GM11168 (cell line): ENCODE data around the gene EGFL7.

ENCODE experiments used
- in situ Hi-C: fragments of 300-500 bp; cut with MboI; formaldehyde crosslinking; loops from one replicate; pipeline ENCODE4 v1.12.0; 2022; ENCODE audit warnings: low sequenced_read_pairs; ENCODE audit not compliant: unreplicated experiment

The EGFL7 gene

GRCh38 chr9:136643596-136644342 is 18.9 kb upstream of the EGFL7 start:
- in situ Hi-C loops: no loop called here

- in situ Hi-C loops: no loop called here
Measured at GRCh38 chr9:136644343-136644592, 18.4 kb upstream of the EGFL7 start.

DNA sequence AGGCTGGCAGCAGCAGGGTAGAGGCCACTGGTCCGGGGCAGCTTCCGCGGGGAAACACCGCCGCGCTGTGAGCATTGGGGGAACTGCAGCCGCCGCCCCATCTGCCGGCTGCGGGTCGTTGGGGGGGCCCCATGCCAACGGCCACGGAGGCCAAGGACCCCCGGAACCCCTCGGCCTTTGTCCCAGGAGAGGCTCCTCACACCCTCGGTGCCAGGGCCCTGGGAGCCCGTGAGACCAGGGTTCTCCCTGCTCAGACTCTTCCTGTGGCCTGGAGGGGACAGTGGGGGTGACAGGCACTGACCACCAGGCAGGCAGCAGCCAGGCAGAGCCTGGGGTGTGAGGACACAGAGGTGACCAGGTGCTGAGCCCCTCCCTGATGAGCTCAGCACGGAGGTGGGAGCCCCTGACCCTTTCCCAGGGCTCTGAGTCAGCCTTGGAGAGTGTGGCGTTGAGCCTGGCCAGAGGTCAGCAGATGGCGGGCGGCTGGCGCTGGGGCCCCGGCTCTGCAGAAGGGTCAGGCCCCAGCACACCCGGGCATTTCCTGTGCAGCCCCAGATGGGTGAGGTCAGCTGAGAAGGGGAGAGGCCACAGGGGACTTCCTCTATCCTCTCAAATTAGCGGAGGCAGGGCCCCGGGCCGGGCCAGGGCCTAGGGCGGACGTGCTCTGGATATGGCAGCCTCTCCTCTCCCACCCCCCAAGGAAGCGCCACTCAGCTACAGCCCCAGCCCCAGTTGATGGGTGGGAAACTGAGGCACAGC is 17.9 kb upstream of the EGFL7 start:
- in situ Hi-C loops: no loop called here

GRCh38 chr9:136645352-136645902 is 17.3 kb upstream of the EGFL7 start:
- in situ Hi-C loops: no loop called here

- in situ Hi-C loops: no loop called here
Measured at GRCh38 chr9:136645903-136646754, 16.6 kb upstream of the EGFL7 start.

- in situ Hi-C loops: no loop called here
Measured at GRCh38 chr9:136646827-136647711, 15.6 kb upstream of the EGFL7 start.

DNA sequence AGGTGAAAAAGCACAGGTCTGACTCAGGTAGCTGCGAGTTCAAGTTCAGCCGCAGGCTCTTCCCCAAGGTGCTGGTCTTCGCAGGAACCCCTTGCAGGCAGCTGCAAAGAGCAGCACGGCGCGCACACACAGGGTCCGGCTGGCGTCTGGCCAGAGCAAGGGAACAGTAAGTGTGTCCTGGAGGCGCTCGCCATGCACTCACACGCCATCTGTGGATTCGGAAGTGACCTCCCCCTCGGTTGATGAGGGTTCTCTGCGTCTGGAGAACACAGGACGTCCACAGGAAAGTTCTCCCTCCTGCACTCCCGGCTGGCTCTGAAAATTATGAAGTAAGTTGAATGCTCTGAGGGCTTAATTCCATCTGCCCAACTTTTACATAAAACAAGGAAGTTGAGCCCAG is 14.0 kb upstream of the EGFL7 start:
- in situ Hi-C loops: no loop called here

- in situ Hi-C loops: no loop called here
Measured at GRCh38 chr9:136650021-136650420, 12.7 kb upstream of the EGFL7 start.

DNA sequence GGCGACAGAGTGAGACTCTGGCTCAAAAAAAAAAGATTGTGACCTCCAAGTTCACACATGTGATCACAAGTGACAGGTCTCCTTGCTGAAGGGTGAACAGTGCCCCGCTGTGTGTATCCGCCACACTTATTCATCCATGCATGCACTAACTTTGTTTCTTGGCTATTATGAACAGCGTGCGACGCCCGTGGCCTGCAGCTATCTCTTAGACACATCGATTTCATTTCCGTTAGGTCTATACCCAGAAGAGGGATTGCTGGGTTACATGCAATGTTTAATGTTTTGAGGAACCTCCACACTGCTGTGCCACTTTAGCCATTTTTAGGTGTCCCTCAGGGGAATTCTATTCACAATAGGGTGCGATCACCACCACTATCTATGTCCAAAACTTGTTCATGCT is 12.1 kb upstream of the EGFL7 start:
- in situ Hi-C loops: no loop called here

DNA sequence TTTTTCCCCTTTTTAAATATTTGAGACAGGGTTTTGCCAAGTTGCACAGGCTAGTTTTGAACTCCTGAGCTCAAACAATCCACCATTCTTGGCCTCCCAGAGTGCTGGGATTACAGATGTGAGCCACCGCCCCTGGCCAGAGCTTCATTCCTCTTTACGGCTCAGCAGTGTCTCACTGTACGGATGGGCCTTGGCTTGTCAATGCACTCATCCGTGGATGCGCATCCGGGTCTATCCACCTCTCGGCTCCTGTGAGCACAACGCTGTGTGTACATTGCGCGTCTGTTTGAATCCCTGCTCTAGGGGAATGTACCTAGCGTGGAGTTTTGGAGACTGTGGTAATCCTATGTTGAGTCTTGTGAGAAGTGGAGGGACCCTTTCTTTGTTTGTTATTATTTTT is 10.9 kb upstream of the EGFL7 start:
- in situ Hi-C loops: no loop called here

DNA sequence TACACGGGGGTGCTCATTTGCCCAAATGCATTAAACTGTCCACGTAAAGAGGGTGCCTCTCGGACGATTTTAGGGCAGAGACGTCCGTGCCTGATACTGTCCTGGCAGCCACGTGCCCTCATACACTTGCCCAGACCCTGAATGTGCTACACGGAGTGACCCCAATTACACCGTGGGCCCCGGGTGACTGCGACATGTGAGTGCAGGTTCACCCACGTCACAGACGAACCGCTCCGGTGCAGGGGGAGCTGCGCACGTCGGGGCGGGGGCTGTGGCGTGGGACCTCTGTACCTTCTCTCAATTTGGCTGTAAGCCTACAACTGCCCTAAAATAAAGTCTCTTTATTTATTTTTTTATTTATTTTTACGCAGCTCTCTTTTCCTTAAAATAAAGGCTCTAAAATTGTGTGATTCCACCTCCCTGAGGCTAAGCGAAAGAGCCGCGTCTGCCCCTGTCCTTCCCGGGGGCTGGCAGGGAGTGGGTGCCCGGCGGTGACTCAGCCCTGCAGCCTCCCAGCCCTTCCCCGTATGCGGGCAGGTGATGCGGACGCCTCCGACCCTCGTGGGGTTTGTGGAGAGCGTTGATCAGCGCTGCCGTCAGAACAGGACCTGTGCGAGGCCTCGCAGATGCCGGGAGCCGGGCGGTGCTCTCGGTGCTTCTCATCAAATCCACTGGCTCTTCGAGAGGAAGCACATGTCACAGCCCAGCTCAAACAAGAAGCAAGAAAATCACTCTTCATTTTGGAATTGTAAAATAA is 9.2 kb upstream of the EGFL7 start:
- in situ Hi-C loops: no loop called here

GRCh38 chr9:136654820-136655535 is 7.7 kb upstream of the EGFL7 start:
- in situ Hi-C loops: no loop called here

DNA sequence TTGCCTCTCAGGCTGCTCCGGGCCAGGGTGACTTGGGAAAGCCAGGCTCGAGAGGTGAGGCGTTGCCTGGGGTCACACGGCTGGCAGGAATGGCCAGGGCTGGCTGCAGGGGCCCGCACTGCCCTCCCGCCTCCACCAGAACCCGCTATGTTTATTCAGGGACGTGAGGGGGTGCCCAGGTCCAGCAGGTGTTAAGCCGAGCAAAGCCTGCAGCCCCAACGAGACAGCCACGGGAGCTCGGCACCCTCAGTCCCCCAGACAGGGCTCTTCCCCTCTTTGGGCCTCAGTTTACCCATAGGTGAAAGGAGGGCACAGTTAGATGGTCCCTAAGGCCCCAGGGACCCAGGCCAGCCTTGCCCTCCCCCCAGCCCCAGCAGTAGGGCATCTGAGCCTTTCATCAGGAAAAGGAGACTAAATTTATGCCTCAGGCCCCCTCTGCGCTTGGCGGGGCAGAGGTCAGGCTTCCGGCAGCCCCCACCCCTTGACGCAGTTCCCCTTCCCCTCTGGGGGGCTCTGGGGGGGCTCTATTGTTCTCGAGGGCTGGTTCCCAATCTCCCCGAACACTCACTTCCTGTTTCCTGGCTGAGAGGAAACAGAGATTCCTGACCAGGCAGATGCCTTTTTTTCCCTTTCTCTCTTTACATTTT is 7.1 kb upstream of the EGFL7 start:
- in situ Hi-C loops: no loop called here

- in situ Hi-C loops: no loop called here
Measured at GRCh38 chr9:136656183-136656738, 6.5 kb upstream of the EGFL7 start.

- in situ Hi-C loops: no loop called here
Measured at GRCh38 chr9:136656795-136657611, 5.7 kb upstream of the EGFL7 start.

DNA sequence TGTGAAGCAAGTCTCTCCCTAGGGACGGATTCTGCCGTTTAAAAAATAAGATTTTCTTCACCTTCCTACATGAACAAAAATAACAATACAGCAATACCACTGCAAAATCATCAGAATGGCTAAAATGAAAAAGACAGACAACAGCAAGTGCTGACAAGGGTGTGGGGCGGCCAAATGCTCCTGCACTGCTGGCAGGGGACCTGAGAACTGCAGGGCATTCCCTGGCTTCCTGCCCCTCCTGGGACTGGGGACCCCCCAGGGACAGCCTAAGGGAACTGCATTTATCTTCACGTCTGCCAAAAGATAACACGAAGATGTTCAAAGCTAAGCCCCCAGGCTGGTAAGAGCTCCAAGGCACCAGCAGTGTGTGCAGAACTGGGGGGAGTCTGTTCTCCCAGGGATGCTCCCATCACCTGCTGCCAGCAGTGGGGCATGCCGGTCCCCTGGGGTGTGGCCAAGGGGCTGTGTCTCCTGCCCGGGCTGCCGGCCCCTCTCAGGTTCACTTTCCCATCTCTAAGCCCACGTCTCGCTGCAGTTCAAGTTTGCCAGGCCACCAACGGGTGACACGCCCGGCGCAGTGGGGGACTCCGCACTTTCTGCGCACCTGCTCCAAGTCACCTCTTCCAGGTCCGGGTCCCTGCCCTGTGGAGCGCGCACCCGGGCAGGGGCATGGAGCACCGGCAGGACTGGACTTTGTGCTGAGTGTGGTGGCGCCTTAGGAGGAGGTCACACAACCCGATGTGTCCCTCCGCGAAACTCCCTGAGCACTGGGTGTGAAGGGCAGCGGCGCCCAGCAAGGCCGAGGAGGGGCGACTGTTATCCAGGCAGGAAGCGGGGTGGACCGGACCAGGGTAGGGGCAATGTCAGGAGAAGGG is 4.5 kb upstream of the EGFL7 start:
- in situ Hi-C loops: no loop called here
